NCI-H1048 (cell line): Measurements from ENCODE around the gene FRMD6.

Experiments
- DNase-seq: peaks from one replicate; lab custom pipeline; 2025; lab: John Stamatoyannopoulos, UW

Gene FRMD6

GRCh38 chr14:51651388-51652167 is at the start of gene FRMD6:
TSS of gene FRMD6 (plus strand) at chr14:51651910. CDS start at chr14:51689837, 37,927 bp downstream.
- DNase-seq = peak; percentile 56

GRCh38 chr14:51602310-51602709 is 49.4 kb upstream of the FRMD6 start:
- no peak for DNase-seq

GRCh38 chr14:51603495-51603894 is 48.2 kb upstream of the FRMD6 start:
- no peak for DNase-seq

GRCh38 chr14:51604073-51604472 is 47.6 kb upstream of the FRMD6 start:
- no peak for DNase-seq

GRCh38 chr14:51605575-51605974 is 46.1 kb upstream of the FRMD6 start:
- DNase-seq = no peak

GRCh38 chr14:51607711-51608110 is 44.0 kb upstream of the FRMD6 start:
- no peak for DNase-seq

- DNase-seq = no peak
These were observed 42.3 kb upstream of the FRMD6 start for GRCh38 chr14:51609251-51609954.

- no peak for DNase-seq
These were observed 41.8 kb upstream of the FRMD6 start for GRCh38 chr14:51609955-51610283.

- no peak for DNase-seq
These were observed 40.9 kb upstream of the FRMD6 start for GRCh38 chr14:51610771-51611170.

GRCh38 chr14:51612449-51612848 is 39.3 kb upstream of the FRMD6 start:
- DNase-seq = no peak

- no peak for DNase-seq
These were observed 38.3 kb upstream of the FRMD6 start for GRCh38 chr14:51613416-51613815.

- no peak for DNase-seq
These were observed 37.0 kb upstream of the FRMD6 start for GRCh38 chr14:51614707-51615106.

- DNase-seq = no peak
These were observed 35.5 kb upstream of the FRMD6 start for GRCh38 chr14:51616256-51616655.

GRCh38 chr14:51616724-51617409 is 34.8 kb upstream of the FRMD6 start:
- DNase-seq = peak; percentile 73

GRCh38 chr14:51619561-51619960 is 32.1 kb upstream of the FRMD6 start:
- no peak for DNase-seq

- DNase-seq = no peak
These were observed 31.7 kb upstream of the FRMD6 start for GRCh38 chr14:51620056-51620455.

GRCh38 chr14:51621654-51622053 is 30.1 kb upstream of the FRMD6 start:
- no peak for DNase-seq

- DNase-seq = no peak
These were observed 29.3 kb upstream of the FRMD6 start for GRCh38 chr14:51622376-51622775.

- no peak for DNase-seq
These were observed 26.6 kb upstream of the FRMD6 start for GRCh38 chr14:51624955-51625569.

GRCh38 chr14:51626185-51626584 is 25.5 kb upstream of the FRMD6 start:
- no peak for DNase-seq

GRCh38 chr14:51626788-51627187 is 24.9 kb upstream of the FRMD6 start:
- DNase-seq = no peak

- DNase-seq = no peak
These were observed 24.4 kb upstream of the FRMD6 start for GRCh38 chr14:51627313-51627712.

GRCh38 chr14:51628238-51628637 is 23.5 kb upstream of the FRMD6 start:
- no peak for DNase-seq
